ENCODE measurements around the gene CSF2.

- TF ChIP-seq CTCF (optimal IDR thresholded peaks at IDR 0.05 in 1 of 3, IDR thresholded peaks at IDR 0.05 in 1 of 3, conservative IDR thresholded peaks at IDR 0.05 in 1 of 3; ENCODE audit: extremely low read depth in 1 of 3, insufficient read depth in 2 of 3, low read length in 3 of 3) (no peak), EZH2 (IDR thresholded peaks at IDR 0.05; ENCODE audit: low read length) (no peak)
Measured at GRCh38 chr5:132098621-132099020, 25.0 kb downstream of the CSF2 start.

All from keratinocyte (primary cell).